MM.1S (cell line): Measurements from ENCODE around the gene SLC49A3.

Source experiments
- EZH2 ChIP-seq: fragments of 300-600 bp; sonication (generic); optimal IDR thresholded peaks from 2 replicates; pipeline ENCODE3; 2017; ENCODE audit warnings: low read depth, mild to moderate bottlenecking, antibody characterized with exemption, low read length, mixed read lengths
- EZH2phosphoT487 ChIP-seq: fragments of 300-600 bp; sonication (generic); IDR thresholded peaks from 2 replicates; pipeline ENCODE4 v1.6.1; 2018; ENCODE audit warnings: antibody characterized with exemption, low read length
- TF ChIP-seq, protein P1 (sequence below): fragments of 300-600 bp; sonication (generic); IDR thresholded peaks from 2 replicates; pipeline ENCODE4 v1.5.1; 2016; ENCODE audit warnings: antibody characterized with exemption, low read length, mixed read lengths

DNA sequence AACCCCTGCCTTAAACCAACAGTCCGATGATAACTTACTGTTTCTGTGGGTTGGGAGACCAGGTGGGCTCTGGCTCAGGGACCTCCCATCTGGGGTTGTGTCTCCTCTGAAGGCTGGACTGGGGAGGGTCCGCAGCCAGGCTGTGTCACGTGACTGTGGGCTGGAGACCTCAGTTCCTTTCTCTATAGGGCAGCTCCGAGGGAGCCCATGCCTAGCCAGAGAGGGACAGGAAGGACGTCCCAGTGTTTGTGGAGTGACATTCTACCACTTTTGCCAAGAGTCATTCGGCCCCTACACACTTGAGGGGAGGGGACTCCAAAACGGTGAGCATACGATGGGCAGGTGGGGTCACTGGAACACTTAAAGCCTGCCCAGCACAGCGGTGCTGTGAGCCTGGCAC is 21.2 kb upstream of the SLC49A3 start:
- TF ChIP-seq, protein P1, sequence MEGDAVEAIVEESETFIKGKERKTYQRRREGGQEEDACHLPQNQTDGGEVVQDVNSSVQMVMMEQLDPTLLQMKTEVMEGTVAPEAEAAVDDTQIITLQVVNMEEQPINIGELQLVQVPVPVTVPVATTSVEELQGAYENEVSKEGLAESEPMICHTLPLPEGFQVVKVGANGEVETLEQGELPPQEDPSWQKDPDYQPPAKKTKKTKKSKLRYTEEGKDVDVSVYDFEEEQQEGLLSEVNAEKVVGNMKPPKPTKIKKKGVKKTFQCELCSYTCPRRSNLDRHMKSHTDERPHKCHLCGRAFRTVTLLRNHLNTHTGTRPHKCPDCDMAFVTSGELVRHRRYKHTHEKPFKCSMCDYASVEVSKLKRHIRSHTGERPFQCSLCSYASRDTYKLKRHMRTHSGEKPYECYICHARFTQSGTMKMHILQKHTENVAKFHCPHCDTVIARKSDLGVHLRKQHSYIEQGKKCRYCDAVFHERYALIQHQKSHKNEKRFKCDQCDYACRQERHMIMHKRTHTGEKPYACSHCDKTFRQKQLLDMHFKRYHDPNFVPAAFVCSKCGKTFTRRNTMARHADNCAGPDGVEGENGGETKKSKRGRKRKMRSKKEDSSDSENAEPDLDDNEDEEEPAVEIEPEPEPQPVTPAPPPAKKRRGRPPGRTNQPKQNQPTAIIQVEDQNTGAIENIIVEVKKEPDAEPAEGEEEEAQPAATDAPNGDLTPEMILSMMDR, result no peak
- TF ChIP-seq EZH2phosphoT487 (no peak), EZH2 (no peak)
